Hepatocyte (in vitro differentiated cells): ENCODE results near the gene LRP1B.

ENCODE experiments used
- EZH2 ChIP-seq: fragments of 200-600 bp; sonication (generic); IDR thresholded peaks from 2 replicates; pipeline ENCODE4 v1.6.1; 2016; ENCODE audit warnings: antibody characterized with exemption, mild to moderate bottlenecking, borderline replicate concordance
- EZH2phosphoT487 ChIP-seq: fragments of 200-600 bp; sonication (generic); IDR thresholded peaks from one replicate; pipeline ENCODE4 v1.6.1; 2018; ENCODE audit warnings: antibody characterized with exemption, mild to moderate bottlenecking, low read depth, moderate library complexity; ENCODE audit not compliant: unreplicated experiment, severe bottlenecking
- TF ChIP-seq, protein P1 (sequence below): fragments of 200-600 bp; sonication (generic); IDR thresholded peaks from 2 replicates; pipeline ENCODE4 v1.5.1; 2016; ENCODE audit warnings: antibody characterized with exemption, mild to moderate bottlenecking; ENCODE audit not compliant: poor library complexity

DNA sequence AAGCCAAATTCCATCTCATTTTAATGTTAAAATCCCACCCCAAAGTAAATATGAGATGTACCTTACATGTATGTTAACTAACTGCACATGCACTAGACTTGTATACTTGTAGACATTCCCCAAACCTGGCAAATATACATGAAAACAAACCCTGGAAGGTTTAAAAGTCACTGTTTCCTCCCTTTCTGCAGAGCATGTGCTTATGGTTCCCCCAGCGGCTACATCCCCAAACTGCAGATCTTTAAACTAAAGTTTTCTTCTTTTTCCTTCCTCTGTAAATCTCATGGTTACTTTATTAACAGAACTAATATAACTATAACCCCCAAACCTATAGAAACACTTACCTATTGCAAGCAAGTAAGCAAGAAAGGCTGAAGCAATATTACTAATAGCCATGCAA lies 731.5 kb downstream of the LRP1B start:
- TF ChIP-seq, protein P1, sequence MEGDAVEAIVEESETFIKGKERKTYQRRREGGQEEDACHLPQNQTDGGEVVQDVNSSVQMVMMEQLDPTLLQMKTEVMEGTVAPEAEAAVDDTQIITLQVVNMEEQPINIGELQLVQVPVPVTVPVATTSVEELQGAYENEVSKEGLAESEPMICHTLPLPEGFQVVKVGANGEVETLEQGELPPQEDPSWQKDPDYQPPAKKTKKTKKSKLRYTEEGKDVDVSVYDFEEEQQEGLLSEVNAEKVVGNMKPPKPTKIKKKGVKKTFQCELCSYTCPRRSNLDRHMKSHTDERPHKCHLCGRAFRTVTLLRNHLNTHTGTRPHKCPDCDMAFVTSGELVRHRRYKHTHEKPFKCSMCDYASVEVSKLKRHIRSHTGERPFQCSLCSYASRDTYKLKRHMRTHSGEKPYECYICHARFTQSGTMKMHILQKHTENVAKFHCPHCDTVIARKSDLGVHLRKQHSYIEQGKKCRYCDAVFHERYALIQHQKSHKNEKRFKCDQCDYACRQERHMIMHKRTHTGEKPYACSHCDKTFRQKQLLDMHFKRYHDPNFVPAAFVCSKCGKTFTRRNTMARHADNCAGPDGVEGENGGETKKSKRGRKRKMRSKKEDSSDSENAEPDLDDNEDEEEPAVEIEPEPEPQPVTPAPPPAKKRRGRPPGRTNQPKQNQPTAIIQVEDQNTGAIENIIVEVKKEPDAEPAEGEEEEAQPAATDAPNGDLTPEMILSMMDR = peak; percentile 51
- TF ChIP-seq EZH2phosphoT487 (no peak), EZH2 (no peak)
